ENCODE results near the gene INSIG1.

INSIG1 gene

GRCh38 chr7:155353256-155353897 is 55.7 kb downstream of the INSIG1 start:
- no peak for DNase-seq

GRCh38 chr7:155354371-155355048 is 56.8 kb downstream of the INSIG1 start:
- DNase-seq = no peak

- DNase-seq = no peak
Observed at GRCh38 chr7:155355176-155355575, 57.5 kb downstream of the INSIG1 start.

GRCh38 chr7:155355745-155356144 is 58.1 kb downstream of the INSIG1 start:
- DNase-seq = no peak

- DNase-seq = no peak
Observed at GRCh38 chr7:155356323-155357105, 58.8 kb downstream of the INSIG1 start.

- DNase-seq = no peak
Observed at GRCh38 chr7:155357573-155358041, 59.9 kb downstream of the INSIG1 start.

GRCh38 chr7:155358066-155358947 is 60.6 kb downstream of the INSIG1 start:
- DNase-seq = no peak

GRCh38 chr7:155358948-155359712 is 61.5 kb downstream of the INSIG1 start:
- no peak for DNase-seq

Data from NCI-H1436 (cell line).